A673 (cell line): ENCODE results near the gene FAM153A.
"Not testable (repeated sequence)": the region's sequence is repeated elsewhere in the genome, so short reads cannot be mapped to it uniquely, and the experiment has no call there.

Source experiments
- CTCF ChIP-seq: fragments of 300-800, 200-600 bp; sonication (generic); conservative IDR thresholded peaks from 2 replicates; pipeline ENCODE4 v1.5.1; 2017; ENCODE audit warnings: low read depth, mild to moderate bottlenecking, antibody characterized with exemption, low read length, moderate library complexity, mixed read lengths
- EZH2 ChIP-seq: fragments of 200-600 bp; sonication (generic); IDR thresholded peaks from 2 replicates; pipeline ENCODE4 v1.6.1; 2017; ENCODE audit warnings: borderline replicate concordance, low read depth, mild to moderate bottlenecking, mixed read lengths, antibody characterized with exemption, low read length; ENCODE audit not compliant: poor library complexity, severe bottlenecking

DNA sequence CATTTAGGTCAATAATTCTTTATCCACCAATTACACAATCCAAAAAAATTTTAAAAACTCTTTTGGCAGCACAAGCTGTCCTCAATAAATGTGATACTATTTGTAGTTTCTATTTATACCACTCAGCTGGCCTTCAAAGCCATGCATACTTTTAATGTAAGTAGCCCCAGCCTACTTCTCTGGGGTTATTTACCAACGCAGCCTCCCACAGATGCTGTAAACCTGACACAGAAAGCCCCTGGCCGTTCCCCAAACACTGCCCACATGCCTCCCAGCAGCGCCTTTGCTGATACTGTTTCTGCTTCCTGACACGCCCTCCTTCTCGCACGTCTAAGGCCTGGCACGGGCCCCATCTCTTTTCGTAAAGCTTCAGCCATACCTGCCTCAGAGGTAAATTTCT, 62.7 kb downstream of the FAM153A start:
- not testable (repeated sequence) for TF ChIP-seq CTCF, EZH2
